Endothelial cell of umbilical vein (primary cell): ENCODE measurements around the gene FOXRED2. TPM values are rescaled to one million over a fixed set of nuclear protein-coding genes. Genes with fewer than 3 reads are reported as not detected.

Experiments used
- BruUV-seq: library from RNA; stranded (reverse); fragments of 400-500 nt; replicated peaks from 2 replicates; lab custom pipeline; 2021; lab: Mats Ljungman, UMichigan
- CTCF ChIA-PET: fragments of 300-600, 350-600 bp; sonication (Branson Sonifier 250); formaldehyde crosslinking; loops from one replicate; lab custom pipeline; 2021; ENCODE audit warnings: antibody characterized with exemption, inconsistent platforms; lab: Charles Lee
- POLR2A ChIA-PET: fragments of 300-600, 350-600 bp; sonication (Branson Sonifier 250); formaldehyde crosslinking; loops from one replicate; lab custom pipeline; 2021; ENCODE audit warnings: antibody characterized with exemption, inconsistent platforms; lab: Charles Lee
- DNase-seq: peaks from one replicate; pipeline ENCODE4 v3.0.0-alpha.2; 2011; ENCODE audit warnings: low read depth, low spot score
- FAIRE-seq: peaks from 2 replicates; lab custom pipeline; 2011; peaks lifted over from hg19 to GRCh38; lab: Jason Lieb, UNC
- H2AFZ ChIP-seq: 2 replicates; pipeline ENCODE4 v1.6.0; 2012; ENCODE audit warnings: low read depth, low read length, control low read depth, inconsistent platforms
- H3K27ac ChIP-seq: 2 replicates; pipeline ENCODE4 v1.5.1; 2011; ENCODE audit warnings: low read depth, mild to moderate bottlenecking, control low read depth, low read length, moderate library complexity; ENCODE audit not compliant: insufficient read depth
- H3K27me3 ChIP-seq, 2 experiments: 2 replicates each; pipeline versions ENCODE4 v1.6.0 to v1.6.1; 2011; ENCODE audit warnings: low read length in 2 of 2, mixed read lengths in 1 of 2; ENCODE audit not compliant: control insufficient read depth in 2 of 2, insufficient read depth in 2 of 2
- H3K36me3 ChIP-seq, 2 experiments: 2 replicates in 1 of 2; 3 replicates in 1 of 2; pipeline ENCODE4 v1.5.1; 2011; ENCODE audit warnings: low read length in 2 of 2, mild to moderate bottlenecking in 1 of 2, moderate library complexity in 1 of 2; ENCODE audit not compliant: control insufficient read depth in 2 of 2, insufficient read depth in 2 of 2; ENCODE audit errors: extremely low read depth in 1 of 2
- H3K4me1 ChIP-seq: 3 replicates; pipeline ENCODE4 v1.5.1; 2011; ENCODE audit warnings: mild to moderate bottlenecking, low read length; ENCODE audit not compliant: control insufficient read depth, insufficient read depth; ENCODE audit errors: extremely low read depth
- H3K4me2 ChIP-seq: 2 replicates; pipeline ENCODE4 v1.6.1; 2011; ENCODE audit warnings: low read length, control low read depth, mixed read lengths; ENCODE audit not compliant: insufficient read depth
- H3K4me3 ChIP-seq, 3 experiments: fragments of 200-600 bp in 1 of 3; sonication (generic), shearing (Covaris generic) in 1 of 3; replicated peaks in 1 of 3; 2 replicates each; pipeline ENCODE4 v1.5.1; 2011 to 2016; ENCODE audit warnings: control low read depth in 3 of 3, low read length in 3 of 3, mild to moderate bottlenecking in 2 of 3, inconsistent platforms in 1 of 3, low read depth in 1 of 3, moderate library complexity in 1 of 3; ENCODE audit not compliant: insufficient read depth in 1 of 3
- H3K79me2 ChIP-seq: 2 replicates; pipeline ENCODE4 v1.6.0; 2012; ENCODE audit warnings: low read length, inconsistent platforms; ENCODE audit not compliant: control insufficient read depth, insufficient read depth
- H3K9ac ChIP-seq: replicated peaks from 2 replicates; pipeline ENCODE3; 2011; ENCODE audit warnings: low read length, control low read depth; ENCODE audit not compliant: insufficient read depth; ENCODE audit errors: extremely low read depth
- H3K9me1 ChIP-seq: replicated peaks from 3 replicates; pipeline ENCODE4 v1.6.0; 2011; ENCODE audit warnings: mild to moderate bottlenecking, low read length; ENCODE audit not compliant: control insufficient read depth, insufficient read depth; ENCODE audit errors: extremely low read depth
- H3K9me3 ChIP-seq: replicated peaks from 2 replicates; pipeline ENCODE4 v1.5.1; 2012; ENCODE audit warnings: low read length, inconsistent platforms; ENCODE audit not compliant: control insufficient read depth, insufficient read depth
- H4K20me1 ChIP-seq: replicated peaks from 2 replicates; pipeline ENCODE3; 2011; ENCODE audit warnings: mild to moderate bottlenecking, low read length; ENCODE audit not compliant: control insufficient read depth, insufficient read depth; ENCODE audit errors: extremely low read depth
- CTCF ChIP-seq, 2 donors: IDR thresholded peaks; 1 replicate in 1 of 2; 2 replicates in 1 of 2; pipeline ENCODE4 v1.5.1; 2011; ENCODE audit warnings: low read length in 2 of 2, mild to moderate bottlenecking in 2 of 2, moderate library complexity in 2 of 2, control low read depth in 1 of 2, inconsistent platforms in 1 of 2, low read depth in 1 of 2; ENCODE audit not compliant: insufficient read depth in 1 of 2; ENCODE audit errors: extremely low read depth in 1 of 2
- EZH2 ChIP-seq: IDR thresholded peaks from 2 replicates; pipeline ENCODE4 v1.6.1; 2012; ENCODE audit warnings: borderline replicate concordance, low read depth, mild to moderate bottlenecking, moderate library complexity, low read length, inconsistent platforms; ENCODE audit not compliant: severe bottlenecking
- FOS ChIP-seq: IDR thresholded peaks from 2 replicates; pipeline ENCODE4 v1.6.1; 2011; ENCODE audit warnings: mild to moderate bottlenecking, low read length, moderate library complexity, borderline replicate concordance; ENCODE audit not compliant: insufficient read depth
- GATA2 ChIP-seq: IDR thresholded peaks from 2 replicates; pipeline ENCODE4 v1.7.0; 2011; ENCODE audit warnings: low read depth, mild to moderate bottlenecking, moderate library complexity, mixed read lengths, low read length; ENCODE audit not compliant: insufficient read length, insufficient read depth
- JUN ChIP-seq: IDR thresholded peaks from 2 replicates; pipeline ENCODE4 v1.6.1; 2011; ENCODE audit warnings: borderline replicate concordance, low read depth; ENCODE audit not compliant: insufficient read length, insufficient read depth
- MAX ChIP-seq: IDR thresholded peaks from 2 replicates; pipeline ENCODE4 v1.6.1; 2011; ENCODE audit not compliant: insufficient read depth, insufficient read length
- MYC ChIP-seq: IDR thresholded peaks from one replicate; pipeline ENCODE4 v1.6.1; 2011; ENCODE audit warnings: mild to moderate bottlenecking, low read depth, low read length
- POLR2A ChIP-seq: IDR thresholded peaks from 2 replicates; pipeline ENCODE4 v1.6.1; 2012; ENCODE audit warnings: low read depth, mild to moderate bottlenecking, control low read depth, low read length
- POLR2AphosphoS5 ChIP-seq: IDR thresholded peaks from 2 replicates; pipeline ENCODE4 v1.6.1; 2012; ENCODE audit warnings: low read depth, mild to moderate bottlenecking, control low read depth, low read length, moderate library complexity; ENCODE audit not compliant: insufficient read depth
- dilution Hi-C: fragments of 300-500 bp; cut with MboI; formaldehyde crosslinking; loops from one replicate; pipeline ENCODE4 v1.15.0; 2019; ENCODE audit warnings: low sequenced_read_pairs; ENCODE audit not compliant: extremely low pct_ligation_motif_present
- intact Hi-C: fragments of 100-400 bp; cut with micrococcal nuclease; formaldehyde crosslinking; loops from one replicate; pipeline ENCODE4 v1.10.0; 2022
- polyA plus RNA-seq, 4 experiments: library from polyadenylated mRNA; depleted of rRNA in 3 of 4; stranded (reverse) in 3 of 4; unstranded in 1 of 4; fragments of >200 nt; gene quantifications; 2 replicates each; pipeline versions ENCODE4 v1.2.1 to v1.2.3, GENCODE V29; 2011 to 2012; ENCODE audit warnings: missing spikeins in 1 of 4
- total RNA-seq: library from RNA; stranded (reverse); gene quantifications from 2 replicates; pipeline ENCODE4 v1.2.3, GENCODE V29; 2021

The FOXRED2 gene
- total and polyA plus RNA-seq, 2 donors (not counting 3 experiments of a cell fraction or from before 2014, with no cell fraction given), result 8.4 to 20.4 TPM

- BruUV-seq, result no TSS peak
- H3K9ac ChIP-seq, result no peak overlapping the region
- no peak overlapping the region for H3K4me2 ChIP-seq
- intact Hi-C loops, result no loop called here
- H3K4me1 ChIP-seq, result peaks cover 15% of the 10 kb centered on the region
- no peaks in the 10 kb centered on the region for H3K27me3 ChIP-seq
- no peaks in the 10 kb centered on the region for H3K79me2 ChIP-seq
- dilution Hi-C loops, result no loop called here
- ChIA-PET POLR2A (no interaction called here), CTCF (interaction anchor here (0.7 to 1.4 kb wide), 4 partner anchors 10 to 28 kb away, joined by 3 to 4 read pairs (median 3); no protein-coding TSS in a partner anchor)
- no peaks in the 10 kb centered on the region for H3K9me1 ChIP-seq
- no peak overlapping the region for H3K4me3 ChIP-seq
- no peaks in the 10 kb centered on the region for H3K36me3 ChIP-seq
- FAIRE-seq (no peak), DNase-seq (no peak)
- H4K20me1 ChIP-seq, result no peaks in the 10 kb centered on the region
- no peaks in the 10 kb centered on the region for H3K9me3 ChIP-seq
- TF ChIP-seq CTCF (IDR thresholded peaks at IDR 0.05; ENCODE audit: extremely low read depth in 1 of 2, insufficient read depth in 1 of 2, low read depth in 1 of 2, low read length in 2 of 2) (no peak), POLR2A (no peak), MAX (no peak), GATA2 (no peak), JUN (no peak), POLR2AphosphoS5 (no peak), EZH2 (no peak), MYC (no peak), FOS (no peak)
- H2AFZ ChIP-seq, result no peak overlapping the region
- no peak overlapping the region for H3K27ac ChIP-seq
Measured at GRCh38 chr22:36442506-36443197, 64.2 kb downstream of the FOXRED2 start.
